Left colon (tissue), 2 donors: ENCODE results near the gene STK32B. TPM values are rescaled to one million over a fixed set of nuclear protein-coding genes. Genes with fewer than 3 reads are reported as not detected.
"Not testable (repeated sequence)": the region's sequence is repeated elsewhere in the genome, so short reads cannot be mapped to it uniquely, and the experiment has no call there.

Experiments used
- ATAC-seq: fragments of 200-7000 bp; cut with Tn5 transposase; one replicate; pipeline ENCODE4 v1.9.1; 2020; ENCODE audit warnings: mild to moderate bottlenecking, moderate library complexity
- DNase-seq, 2 donors: peaks; one replicate each; pipeline ENCODE4 v3.0.0-alpha.2; 2020
- intact Hi-C, 2 donors: fragments of 100-400 bp; cut with DNase I in 1 of 2; cut with micrococcal nuclease in 1 of 2; formaldehyde crosslinking; loops; one replicate each; pipeline versions ENCODE4 v1.11.2 to v1.14.0; 2022; cut with DNase I, micrococcal nuclease
- total RNA-seq, 2 donors: library from RNA; stranded (reverse); fragmentation: NEBNext Ultra II Directional; extraction: Animal tissue kit (Norgen Biotek cat#: 25700); gene quantifications; one replicate each; pipeline ENCODE4 v1.2.1, GENCODE V29; 2021
- donor health status: DM: no; HTN: no; CAD: no.
- donor health status: DM: yes; HTN: yes; CAD: no.

Gene STK32B
- total RNA-seq, 2 donors from 2014 or later = 0.40 to 0.78 TPM

- intact Hi-C loops = no loop called here
Observed at GRCh38 chr4:5052726-5053425, 1.6 kb downstream of the STK32B start.

GRCh38 chr4:5054532-5054931 is 3.3 kb downstream of the STK32B start:
- DNase-seq = no peak
- intact Hi-C loops = no loop called here
- no peak for ATAC-seq

More at GRCh38 chr4:5052726-5053425, 1.6 kb downstream of the STK32B start:
- DNase-seq (no peak), ATAC-seq (no peak)

GRCh38 chr4:5055411-5055810 is 4.1 kb downstream of the STK32B start:
- intact Hi-C loops = no loop called here
- no peak for ATAC-seq

GRCh38 chr4:5066101-5066500 is 14.8 kb downstream of the STK32B start:
- no peak for ATAC-seq
- no peak for DNase-seq
- intact Hi-C loops = no loop called here

More at GRCh38 chr4:5055411-5055810, 4.1 kb downstream of the STK32B start:
- DNase-seq = no peak

- ATAC-seq, intact Hi-C loops, DNase-seq: not testable (repeated sequence)
Observed at GRCh38 chr4:5066968-5067367, 15.7 kb downstream of the STK32B start.

GRCh38 chr4:5067908-5068307 is 16.6 kb downstream of the STK32B start:
- DNase-seq = no peak
- intact Hi-C loops = no loop called here
- ATAC-seq = no peak

- DNase-seq = no peak
Observed at GRCh38 chr4:5069901-5070300, 18.6 kb downstream of the STK32B start.

GRCh38 chr4:5072948-5073347 is 21.7 kb downstream of the STK32B start:
- ATAC-seq (no peak), DNase-seq (no peak)
- intact Hi-C loops = no loop called here

More at GRCh38 chr4:5069901-5070300, 18.6 kb downstream of the STK32B start:
- intact Hi-C loops = no loop called here
- ATAC-seq = no peak

GRCh38 chr4:5078009-5078408 is 26.7 kb downstream of the STK32B start:
- intact Hi-C loops = no loop called here
- ATAC-seq = no peak
- no peak for DNase-seq

GRCh38 chr4:5079581-5079980 is 28.3 kb downstream of the STK32B start:
- no peak for DNase-seq
- intact Hi-C loops = no loop called here
- no peak for ATAC-seq

- DNase-seq (no peak), ATAC-seq (no peak)
- intact Hi-C loops = no loop called here
Observed at GRCh38 chr4:5081441-5081999, 30.2 kb downstream of the STK32B start.

- no peak for DNase-seq
- intact Hi-C loops = no loop called here
- no peak for ATAC-seq
Observed at GRCh38 chr4:5082376-5082775, 31.1 kb downstream of the STK32B start.

- intact Hi-C loops = no loop called here
- no peak for ATAC-seq
- DNase-seq = no peak
Observed at GRCh38 chr4:5084911-5085475, 33.7 kb downstream of the STK32B start.

- ATAC-seq (no peak), DNase-seq (no peak)
- intact Hi-C loops = no loop called here
Observed at GRCh38 chr4:5086535-5086934, 35.3 kb downstream of the STK32B start.

- intact Hi-C loops = no loop called here
- DNase-seq (no peak), ATAC-seq (no peak)
Observed at GRCh38 chr4:5096261-5096660, 45.0 kb downstream of the STK32B start.

GRCh38 chr4:5098176-5098575 is 46.9 kb downstream of the STK32B start:
- intact Hi-C loops = no loop called here
- no peak for ATAC-seq

GRCh38 chr4:5100336-5100735 is 49.1 kb downstream of the STK32B start:
- DNase-seq (no peak), ATAC-seq (no peak)
- intact Hi-C loops = no loop called here

More at GRCh38 chr4:5098176-5098575, 46.9 kb downstream of the STK32B start:
- DNase-seq = no peak

GRCh38 chr4:5100986-5101385 is 49.7 kb downstream of the STK32B start:
- DNase-seq = no peak
- ATAC-seq = no peak
- intact Hi-C loops = no loop called here

- intact Hi-C loops = no loop called here
Observed at GRCh38 chr4:5101571-5101970, 50.3 kb downstream of the STK32B start.

GRCh38 chr4:5110901-5111300 is 59.6 kb downstream of the STK32B start:
- intact Hi-C loops = no loop called here
- no peak for DNase-seq
- no peak for ATAC-seq

More at GRCh38 chr4:5101571-5101970, 50.3 kb downstream of the STK32B start:
- ATAC-seq = no peak
- DNase-seq = no peak
